ENCODE measurements around the gene SHOX.

Gene SHOX

DNA sequence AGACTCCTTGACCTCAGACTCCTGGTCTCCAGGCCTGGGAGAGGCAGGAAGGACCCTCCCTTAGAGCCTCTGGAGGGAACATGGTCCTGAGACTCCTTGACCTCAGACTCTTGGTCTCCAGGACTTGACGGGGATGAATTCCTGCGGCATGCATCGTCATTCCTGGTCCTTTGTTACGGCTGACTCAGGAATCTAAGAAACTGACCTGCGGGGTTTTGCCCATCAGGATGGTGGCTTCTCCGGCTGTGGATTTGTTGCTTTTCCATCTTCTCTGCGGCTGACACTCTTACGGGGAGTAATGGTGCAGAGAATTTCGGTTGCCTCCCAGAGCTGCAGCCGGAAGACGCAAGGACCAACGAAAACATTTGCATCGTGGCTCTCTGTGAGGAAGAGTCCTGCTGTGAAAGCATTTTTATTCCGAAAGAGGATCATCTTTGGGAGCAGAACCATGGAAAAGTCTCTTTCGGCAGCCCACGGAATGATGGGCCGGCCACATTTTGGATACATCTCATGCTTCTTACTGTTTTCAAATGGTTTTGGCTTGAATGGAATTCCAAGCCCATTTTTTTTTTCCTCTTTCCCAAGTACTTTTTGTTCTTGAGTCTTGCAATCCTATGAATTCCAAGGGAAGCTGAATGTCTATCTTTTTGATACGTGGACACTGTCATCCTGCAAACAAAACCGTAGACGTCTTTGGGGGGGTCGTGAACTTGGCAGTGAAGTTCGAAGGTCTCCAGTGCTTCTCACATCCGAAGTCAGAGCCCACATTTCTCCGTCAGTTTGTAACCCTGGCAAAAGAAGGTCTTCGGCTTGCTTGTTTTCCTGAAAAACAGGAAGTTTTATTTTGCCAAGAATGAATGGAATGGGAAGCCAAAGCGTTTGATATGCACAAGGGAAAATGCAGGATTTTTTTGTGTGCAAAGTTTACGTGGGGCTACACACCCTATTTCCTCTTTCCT, 36.5 kb downstream of the SHOX start:
- no peak for DNase-seq (ENCODE audit: low spot score)

GRCh38 chrX:670645-671044, 40.1 kb downstream of the SHOX start:
- no peak for DNase-seq (ENCODE audit: low spot score)

GRCh38 chrX:672931-673330, 42.3 kb downstream of the SHOX start:
- DNase-seq (ENCODE audit: low spot score): no peak

DNA sequence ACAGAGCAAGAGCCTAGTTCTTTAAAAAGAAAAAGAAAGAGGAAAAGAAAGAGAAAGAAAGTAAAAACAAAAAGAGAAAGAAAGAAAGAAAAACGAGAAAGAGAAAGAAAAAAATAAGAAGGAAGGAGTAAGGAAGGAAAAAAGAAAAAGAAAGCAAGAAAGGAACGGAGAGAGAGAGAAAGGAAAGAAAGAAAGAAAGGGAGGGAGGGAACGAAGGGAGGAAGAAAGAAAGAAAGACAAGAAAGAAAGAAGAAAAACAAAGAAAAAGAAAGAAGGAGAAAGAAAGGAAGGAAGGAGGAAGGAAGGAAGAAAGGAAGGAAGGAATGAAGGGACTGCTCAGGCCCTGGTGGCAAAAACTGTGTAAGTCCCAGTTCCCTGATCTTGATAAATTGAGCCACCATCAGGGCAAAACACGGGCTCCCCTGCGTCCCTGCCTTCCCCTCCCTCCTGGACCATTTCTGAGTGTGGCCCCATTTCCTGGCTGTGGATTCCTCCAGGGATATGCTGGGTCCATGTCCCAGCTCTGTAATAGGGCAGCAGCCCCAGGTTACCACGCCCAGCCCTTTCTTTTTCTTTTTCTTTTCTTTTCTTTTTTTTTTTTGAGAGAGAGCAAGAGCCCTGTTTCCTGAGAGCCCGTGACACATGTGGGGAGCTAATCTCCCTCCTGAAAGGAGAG, 44.8 kb downstream of the SHOX start:
- DNase-seq (ENCODE audit: low spot score): no peak

DNA sequence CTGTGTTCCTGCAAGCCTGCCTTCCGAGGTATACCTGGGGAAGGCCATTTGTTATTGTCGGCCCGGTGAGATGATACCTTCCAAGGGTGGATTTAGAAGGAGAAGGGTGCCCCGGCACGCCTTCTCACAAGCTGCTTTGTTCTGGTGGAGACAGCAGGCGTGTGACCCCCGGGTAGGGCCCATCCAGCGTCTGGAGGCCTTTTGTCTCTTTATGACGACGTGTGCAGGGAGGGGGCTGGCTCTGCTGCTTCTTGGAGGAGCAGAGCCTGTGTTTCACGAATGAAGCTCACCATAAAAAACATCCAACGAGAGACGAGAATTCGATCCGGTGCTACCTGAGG, 45.3 kb downstream of the SHOX start:
- no peak for DNase-seq (ENCODE audit: low spot score)

DNA sequence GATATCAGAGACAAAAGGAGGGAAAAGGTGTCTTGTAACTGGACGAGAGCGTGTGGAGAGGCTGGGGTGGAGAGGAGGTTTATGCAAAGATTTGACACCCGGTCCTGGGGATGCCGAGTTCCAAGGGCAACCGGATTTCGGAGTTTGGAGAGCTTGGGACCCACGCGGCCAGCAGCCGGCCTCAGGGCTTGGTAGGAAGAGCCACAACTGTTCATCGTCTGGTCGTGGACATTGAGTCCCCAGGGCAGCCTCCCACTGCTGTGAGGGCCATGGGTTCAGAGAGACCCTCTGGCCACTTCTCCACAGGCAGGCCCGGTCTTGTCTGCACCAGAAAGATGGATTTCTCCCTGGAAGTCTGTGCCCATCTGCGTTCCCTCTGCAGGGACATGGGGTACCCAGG, 46.8 kb downstream of the SHOX start:
- no peak for DNase-seq (ENCODE audit: low spot score)

GRCh38 chrX:679291-679979, 48.8 kb downstream of the SHOX start:
- no peak for DNase-seq (ENCODE audit: low spot score)

- no peak for DNase-seq (ENCODE audit: low spot score)
Measured at GRCh38 chrX:680062-680461, 49.5 kb downstream of the SHOX start.

DNA sequence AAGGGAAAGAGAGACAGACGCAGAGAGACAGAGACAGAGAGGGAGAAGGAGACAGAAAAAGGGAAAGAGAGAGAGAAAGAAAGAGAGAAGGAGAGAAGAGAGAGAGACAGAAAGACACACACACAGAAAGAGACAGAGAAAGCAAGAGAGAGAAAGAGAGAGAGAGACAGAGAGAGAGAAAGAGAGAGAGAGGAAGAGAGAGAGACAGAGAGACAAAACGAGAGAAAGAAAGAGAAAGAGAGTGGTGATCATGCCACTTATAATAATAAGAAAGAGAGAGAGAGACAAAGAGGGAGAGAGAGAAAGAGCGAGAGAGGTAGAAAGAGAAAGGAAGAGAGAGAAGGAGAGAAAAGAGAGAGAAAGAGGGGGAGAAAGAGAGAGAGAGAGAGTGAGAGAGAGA, 51.4 kb downstream of the SHOX start:
- no peak for DNase-seq (ENCODE audit: low spot score)

DNA sequence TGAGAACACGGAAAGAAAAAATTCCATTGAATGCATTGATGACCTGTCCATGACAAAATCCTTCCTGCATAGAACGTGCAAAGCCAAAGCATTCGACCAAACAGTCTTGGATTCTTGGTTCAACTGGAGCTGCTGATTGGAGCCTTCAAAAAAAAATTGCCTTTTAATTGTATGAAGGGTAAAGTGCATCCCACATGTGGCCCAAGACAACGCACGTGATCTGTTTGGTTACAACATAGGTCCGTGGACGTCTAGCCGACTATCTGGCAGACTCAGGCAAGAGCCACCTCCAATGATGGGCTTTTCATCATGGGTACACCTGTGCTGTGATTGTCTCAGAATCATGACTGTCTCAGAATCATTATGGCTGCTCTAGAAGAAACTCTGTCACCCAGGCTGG, 52.3 kb downstream of the SHOX start:
- DNase-seq (ENCODE audit: low spot score): no peak

DNA sequence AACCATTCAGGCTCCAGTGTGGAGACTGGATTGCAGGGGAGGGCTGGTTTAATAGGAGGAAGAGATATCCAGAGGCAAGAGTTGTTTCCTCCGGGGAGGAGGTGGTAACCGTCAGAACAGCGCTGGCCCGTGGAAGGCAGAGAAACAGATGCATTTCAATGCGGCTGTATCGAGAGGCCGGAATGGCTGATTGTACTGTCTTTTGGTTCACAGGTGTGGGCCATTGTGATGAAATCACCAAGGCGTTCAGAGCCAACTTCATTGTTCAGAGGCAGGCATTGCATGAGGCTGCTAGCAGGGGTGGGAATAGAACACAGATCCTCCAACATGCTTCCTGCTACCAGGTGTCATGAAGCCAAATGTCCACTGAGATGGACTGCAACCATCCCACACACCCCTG, 53.0 kb downstream of the SHOX start:
- no peak for DNase-seq (ENCODE audit: low spot score)

GRCh38 chrX:685120-686032, 54.8 kb downstream of the SHOX start:
- no peak for DNase-seq (ENCODE audit: low spot score)

GRCh38 chrX:689983-690382, 59.4 kb downstream of the SHOX start:
- DNase-seq (ENCODE audit: low spot score): no peak

- DNase-seq (ENCODE audit: low spot score): no peak
Measured at GRCh38 chrX:694800-695199, 64.2 kb downstream of the SHOX start.

GRCh38 chrX:698206-698605, 67.6 kb downstream of the SHOX start:
- no peak for DNase-seq (ENCODE audit: low spot score)

GRCh38 chrX:700936-701335, 70.3 kb downstream of the SHOX start:
- DNase-seq (ENCODE audit: low spot score): no peak

DNA sequence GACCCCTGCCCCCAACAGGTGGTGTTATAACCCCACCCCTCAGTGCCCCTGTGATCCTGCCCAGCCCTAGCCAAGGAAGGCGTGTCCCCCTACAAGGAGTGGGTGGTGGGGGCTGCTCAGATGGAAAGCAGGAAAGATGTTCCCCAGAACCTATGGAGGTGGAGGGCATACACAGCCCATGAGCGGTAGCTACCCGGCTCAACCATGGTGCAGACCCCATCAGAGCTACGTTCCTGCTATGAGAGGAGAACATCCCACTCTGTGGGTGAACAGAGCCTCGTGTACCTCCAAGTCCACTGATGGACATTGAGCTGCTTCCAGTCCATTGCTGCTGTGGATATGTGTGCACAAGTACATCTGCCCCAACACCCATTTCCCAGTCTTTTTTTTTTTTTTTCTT, 71.1 kb downstream of the SHOX start:
- no peak for DNase-seq (ENCODE audit: low spot score)

DNA sequence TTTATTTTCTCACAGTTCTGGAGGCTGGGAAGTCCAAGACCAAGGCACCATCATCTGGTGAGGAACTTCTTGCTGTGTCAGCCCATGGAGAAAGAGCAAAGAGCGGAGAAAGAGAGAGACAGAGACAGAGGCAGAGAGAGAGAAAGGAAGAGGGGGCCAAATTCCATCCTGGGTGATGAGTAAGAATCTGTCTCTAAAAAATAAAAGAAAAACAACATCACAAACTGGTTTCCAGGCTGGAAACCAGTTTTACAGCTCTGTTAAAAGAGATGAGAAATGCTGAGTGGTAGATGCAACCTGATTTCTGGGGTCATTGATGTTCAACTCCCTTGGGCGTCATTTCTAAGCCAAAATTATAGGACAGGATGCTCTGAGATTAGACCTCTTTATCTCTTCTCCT, 72.9 kb downstream of the SHOX start:
- DNase-seq (ENCODE audit: low spot score): no peak

DNA sequence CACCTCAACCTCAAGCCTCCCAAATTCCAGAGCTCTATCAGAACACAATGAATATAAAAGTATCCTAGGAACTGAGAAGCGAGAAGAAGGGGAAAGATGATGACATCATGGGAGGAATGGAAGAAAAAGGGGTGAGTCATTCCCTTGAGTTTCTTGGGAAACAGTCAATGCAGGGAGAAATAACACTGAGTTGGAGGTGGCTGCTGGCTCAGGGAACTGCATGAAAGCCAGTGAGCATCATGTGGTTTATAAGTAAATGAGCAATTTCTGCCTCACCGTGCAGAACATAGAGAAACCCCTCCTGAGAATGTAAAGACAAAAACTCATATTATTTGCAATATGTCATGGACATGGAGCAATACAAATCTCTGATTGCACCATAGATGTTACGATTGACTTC, 73.3 kb downstream of the SHOX start:
- no peak for DNase-seq (ENCODE audit: low spot score)
